PC-3 (cell line): ENCODE measurements around the gene CST5. TPM values are rescaled to one million over a fixed set of nuclear protein-coding genes. Genes with fewer than 3 reads are reported as not detected.

ENCODE experiments used
- ATAC-seq: fragments of 200-7000 bp; cut with Tn5 transposase; 2 replicates; pipeline ENCODE4 v1.9.1; 2020; ENCODE audit warnings: mild to moderate bottlenecking, moderate library complexity
- BruUV-seq: library from RNA; stranded (reverse); fragments of 400-500 nt; replicated peaks from 2 replicates; lab custom pipeline; 2021; lab: Mats Ljungman, UMichigan
- CTCF ChIA-PET: fragments of 300-600 bp; sonication (Branson Sonifier 250); formaldehyde crosslinking; loops from one replicate; lab custom pipeline; 2022; ENCODE audit warnings: antibody characterized with exemption; lab: Charles Lee
- POLR2A ChIA-PET: fragments of 300-600 bp; sonication (Branson Sonifier 250); formaldehyde crosslinking; loops from one replicate; lab custom pipeline; 2022; ENCODE audit warnings: antibody characterized with exemption; ENCODE audit not compliant: unreplicated experiment; lab: Charles Lee
- DNase-seq: peaks from one replicate; pipeline ENCODE4 v3.0.0-alpha.2; 2015
- H2AFZ ChIP-seq: fragments of 300-600 bp; sonication (generic); 2 replicates; pipeline ENCODE4 v1.6.0; 2016; ENCODE audit warnings: antibody characterized with exemption, low read length
- H3F3A ChIP-seq: fragments of 300-600 bp; sonication (generic); one replicate; pipeline ENCODE4 v1.6.0; 2017; ENCODE audit warnings: antibody characterized with exemption, low read length, control low read depth, mild to moderate bottlenecking; ENCODE audit not compliant: unreplicated experiment
- H3K27ac ChIP-seq: fragments of 300-600 bp; sonication (generic); 2 replicates; pipeline ENCODE4 v1.5.1; 2016; ENCODE audit warnings: mild to moderate bottlenecking, low read length
- H3K27me3 ChIP-seq: fragments of 300-600 bp; sonication (generic); 2 replicates; pipeline ENCODE4 v1.6.1; 2016; ENCODE audit warnings: low read length, mixed read lengths
- H3K36me3 ChIP-seq: fragments of 300-600 bp; sonication (generic); 2 replicates; pipeline ENCODE4 v1.6.1; 2016; ENCODE audit warnings: low read depth, mixed run types, low read length, mixed read lengths
- H3K4me1 ChIP-seq: fragments of 300-600 bp; sonication (generic); 2 replicates; pipeline ENCODE4 v1.5.1; 2016; ENCODE audit warnings: low read length; ENCODE audit not compliant: insufficient read depth
- H3K4me2 ChIP-seq: fragments of 300-600 bp; sonication (generic); 2 replicates; pipeline ENCODE4 v1.6.0; 2016; ENCODE audit warnings: low read length
- H3K4me3 ChIP-seq: fragments of 300-600 bp; sonication (generic); 2 replicates; pipeline ENCODE4 v1.5.1; 2016; ENCODE audit warnings: mild to moderate bottlenecking, low read length, mixed read lengths
- H3K79me2 ChIP-seq: fragments of 300-600 bp; sonication (generic); 2 replicates; pipeline ENCODE4 v1.6.1; 2017; ENCODE audit warnings: low read length, mixed read lengths
- H3K9ac ChIP-seq: fragments of 300-600 bp; sonication (generic); 2 replicates; pipeline ENCODE4 v1.6.0; 2016; ENCODE audit warnings: mild to moderate bottlenecking, low read length
- H3K9me2 ChIP-seq: fragments of 300-600 bp; sonication (generic); replicated peaks from 2 replicates; pipeline ENCODE4 v1.6.1; 2016; ENCODE audit warnings: mixed run types, low read length, mixed read lengths
- H3K9me3 ChIP-seq: fragments of 300-600 bp; sonication (generic); 2 replicates; pipeline ENCODE4 v1.6.1; 2016; ENCODE audit warnings: low read length, mixed read lengths
- H4K20me1 ChIP-seq: fragments of 300-600 bp; sonication (generic); 2 replicates; pipeline ENCODE4 v1.6.1; 2016; ENCODE audit warnings: low read length, mixed read lengths
- CTCF ChIP-seq: fragments of 300-600 bp; sonication (generic); conservative IDR thresholded peaks from 2 replicates; pipeline ENCODE4 v1.5.1; 2017; ENCODE audit warnings: antibody characterized with exemption, low read depth, mild to moderate bottlenecking, low read length
- EZH2 ChIP-seq: fragments of 300-600 bp; sonication (generic); IDR thresholded peaks from one replicate; pipeline ENCODE4 v1.6.1; 2017; ENCODE audit warnings: antibody characterized with exemption, mild to moderate bottlenecking, low read length; ENCODE audit not compliant: unreplicated experiment
- EZH2phosphoT487 ChIP-seq: fragments of 300-600 bp; sonication (generic); IDR thresholded peaks from 2 replicates; pipeline ENCODE4 v1.6.1; 2018; ENCODE audit warnings: mild to moderate bottlenecking, antibody characterized with exemption, low read length, borderline replicate concordance
- intact Hi-C: fragments of 100-400 bp; cut with micrococcal nuclease; formaldehyde crosslinking; loops from 2 replicates; pipeline ENCODE4 v1.9.0; 2023
- total RNA-seq: library from RNA; depleted of rRNA; stranded (reverse); fragments of >200 nt; gene quantifications from 2 replicates; pipeline ENCODE4 v1.2.3, GENCODE V29; 2014

The CST5 gene
- total RNA-seq, 1 experiment from 2014 or later: not detected

DNA sequence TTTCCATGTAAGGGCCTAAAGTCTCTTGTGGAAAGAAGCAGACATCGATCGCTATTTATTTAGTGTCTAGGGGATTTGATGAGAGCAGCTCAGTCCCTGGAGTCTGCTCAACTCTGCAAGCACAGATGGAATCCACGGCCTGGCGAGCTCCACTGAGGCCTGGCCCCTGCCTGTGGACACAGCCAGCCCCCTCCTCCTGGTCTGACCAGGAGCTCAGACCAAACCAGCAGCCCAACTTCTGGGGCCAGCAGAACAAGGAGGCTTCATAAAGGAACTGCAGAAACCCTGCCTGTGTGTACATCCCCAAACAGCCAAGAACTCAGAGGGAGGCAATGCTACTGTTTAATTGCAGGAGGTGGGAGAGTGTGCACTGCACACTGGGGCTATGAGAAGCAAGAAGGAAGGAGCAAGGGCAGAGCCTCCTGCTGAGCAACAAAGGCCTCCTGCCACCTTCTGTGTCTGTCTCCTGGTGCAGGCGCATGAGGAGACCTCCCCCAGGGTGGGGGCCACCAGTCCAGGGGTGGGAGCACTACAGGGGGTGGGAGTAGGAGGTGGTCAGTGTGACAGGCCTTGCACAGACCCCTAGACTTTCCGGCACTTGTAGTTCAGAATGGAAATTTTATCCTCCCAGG lies 3.8 kb downstream of the CST5 start:
- Histone ChIP-seq H3K4me1 (peaks cover 3% of the 10 kb centered on the region; the same call in 1 of the 2 replicates), H3K27me3 (peaks cover 60% of the 10 kb centered on the region), H3K4me3 (no peak overlapping the region), H3K9me3 (no peaks in the 10 kb centered on the region), H3K36me3 (no peaks in the 10 kb centered on the region), H3K9me2 (no peaks in the 10 kb centered on the region), H3K4me2 (no peak overlapping the region), H3F3A (no peaks in the 10 kb centered on the region), H3K79me2 (no peaks in the 10 kb centered on the region), H3K9ac (no peak overlapping the region), H2AFZ (no peak overlapping the region), H3K27ac (no peak overlapping the region), H4K20me1 (no peaks in the 10 kb centered on the region)
- POLR2A ChIA-PET: no interaction called here
- TF ChIP-seq EZH2 (no peak), CTCF (no peak), EZH2phosphoT487 (no peak)
- no TSS peak for BruUV-seq
- DNase-seq (no peak), ATAC-seq (no peak)
- CTCF ChIA-PET: no interaction called here
- intact Hi-C loops: no loop called here

GRCh38 chr20:23874747-23875146 lies 4.8 kb downstream of the CST5 start:
- H3K79me2 ChIP-seq: no peaks in the 10 kb centered on the region
- no peaks in the 10 kb centered on the region for H3K36me3 ChIP-seq
- H3F3A ChIP-seq: no peaks in the 10 kb centered on the region
- no peak overlapping the region for H3K27ac ChIP-seq
- no TSS peak for BruUV-seq
- no peak overlapping the region for H3K4me2 ChIP-seq
- ChIA-PET POLR2A (no interaction called here), CTCF (no interaction called here)
- TF ChIP-seq EZH2phosphoT487 (no peak), CTCF (no peak), EZH2 (no peak)
- DNase-seq: no peak
- intact Hi-C loops: no loop called here
- no peak overlapping the region for H3K9ac ChIP-seq
- no peak for ATAC-seq
- H3K4me1 ChIP-seq: peaks cover under 1% of the 10 kb centered on the region; the same call in 1 of the 2 replicates
- H2AFZ ChIP-seq: no peak overlapping the region
- H4K20me1 ChIP-seq: no peaks in the 10 kb centered on the region
- no peaks in the 10 kb centered on the region for H3K9me2 ChIP-seq
- H3K9me3 ChIP-seq: no peaks in the 10 kb centered on the region
- peaks cover 64% of the 10 kb centered on the region for H3K27me3 ChIP-seq
- no peak overlapping the region for H3K4me3 ChIP-seq

GRCh38 chr20:23873370-23874015 lies 6.1 kb downstream of the CST5 start:
- Histone ChIP-seq H3K27me3 (peaks cover 71% of the 10 kb centered on the region), H3K9me3 (no peaks in the 10 kb centered on the region), H3K36me3 (no peaks in the 10 kb centered on the region), H3K4me1 (no peaks in the 10 kb centered on the region), H3K9me2 (no peaks in the 10 kb centered on the region), H2AFZ (no peak overlapping the region), H3F3A (no peaks in the 10 kb centered on the region), H3K79me2 (no peaks in the 10 kb centered on the region), H3K4me3 (no peak overlapping the region), H3K27ac (no peak overlapping the region), H3K9ac (no peak overlapping the region), H4K20me1 (no peaks in the 10 kb centered on the region), H3K4me2 (no peak overlapping the region)
- no TSS peak for BruUV-seq
- TF ChIP-seq CTCF: no peak
- TF ChIP-seq EZH2phosphoT487: no peak
- no peak for TF ChIP-seq EZH2
- DNase-seq (no peak), ATAC-seq (no peak)
- ChIA-PET CTCF (no interaction called here), POLR2A (no interaction called here)
- intact Hi-C loops: no loop called here
